ENCODE data around the gene PLEKHJ1. TPM values are rescaled to one million over a fixed set of nuclear protein-coding genes. Genes with fewer than 3 reads are reported as not detected.

PLEKHJ1 gene
- polyA plus RNA-seq, 1 of the 3 experiments (the other 2 are of a cell fraction): 151 TPM

GRCh38 chr19:2188708-2189385 lies 47.3 kb downstream of the PLEKHJ1 start:
- Histone ChIP-seq H3K4me3 (ENCODE audit: low read depth in 2 of 2, low read length in 1 of 2) (no peak overlapping the region), H3K27me3 (ENCODE audit: insufficient read depth) (no peaks in the 10 kb centered on the region), H3K9me3 (no peaks in the 10 kb centered on the region), H3F3A (replicated peaks; ENCODE audit: insufficient read depth) (peaks cover 3% of the 10 kb centered on the region), H3K4me1 (ENCODE audit: control insufficient read depth in 1 of 2, insufficient read depth in 2 of 2, low read depth in 1 of 2, low read length in 1 of 2) (no peaks in the 10 kb centered on the region), H3K4me2 (no peak overlapping the region), H3K9ac (no peak overlapping the region), H4K20me1 (ENCODE audit: insufficient read depth) (peaks cover 46% of the 10 kb centered on the region), H3K36me3 (replicated peaks in 1 of 2; ENCODE audit: control insufficient read depth in 1 of 2, insufficient read depth in 2 of 2, low read length in 1 of 2) (peaks cover 4 to 35% of the 10 kb centered on the region in 2 experiments), H2AFZ (ENCODE audit: low read depth) (no peak overlapping the region), H3K27ac (ENCODE audit: low read depth in 2 of 2, low read length in 1 of 2) (no peak overlapping the region), H3K79me2 (ENCODE audit: insufficient read depth) (peaks cover 62% of the 10 kb centered on the region), H3K9me2 (no peaks in the 10 kb centered on the region)
- CTCF ChIA-PET: no interaction called here
- TF ChIP-seq EP300 (IDR thresholded peaks at IDR 0.05; ENCODE audit: borderline replicate concordance in 1 of 2, low read depth in 1 of 2, low read length in 1 of 2): no peak
- no peak for TF ChIP-seq FOXM1 (IDR thresholded peaks at IDR 0.05; ENCODE audit: low read depth)
- no peak for TF ChIP-seq RFX5 (IDR thresholded peaks at IDR 0.05; ENCODE audit: low read length)
- no peak for TF ChIP-seq IRF3 (IDR thresholded peaks at IDR 0.05; ENCODE audit: low read depth, low read length)
- no peak for TF ChIP-seq CTCF (IDR thresholded peaks at IDR 0.05)
- no peak for TF ChIP-seq RCOR1 (IDR thresholded peaks at IDR 0.05; ENCODE audit: low read length)
- no peak for TF ChIP-seq USF2 (IDR thresholded peaks at IDR 0.05; ENCODE audit: borderline replicate concordance, low read depth, low read length)
- TF ChIP-seq YY1 (IDR thresholded peaks at IDR 0.05; ENCODE audit: low read depth): no peak
- no peak for TF ChIP-seq NFIC (IDR thresholded peaks at IDR 0.05; ENCODE audit: borderline replicate concordance)
- TF ChIP-seq TAF1 (IDR thresholded peaks at IDR 0.05; ENCODE audit: borderline replicate concordance, low read depth, low read length): no peak
- TF ChIP-seq MEF2A (IDR thresholded peaks at IDR 0.05; ENCODE audit: borderline replicate concordance, low read depth): no peak
- no peak for TF ChIP-seq JUND (IDR thresholded peaks at IDR 0.05)
- no peak for TF ChIP-seq SIN3A (IDR thresholded peaks at IDR 0.05; ENCODE audit: borderline replicate concordance, low read depth, low read length)
- no peak for TF ChIP-seq TEAD4 (IDR thresholded peaks at IDR 0.05; ENCODE audit: borderline replicate concordance, insufficient read depth)
- WGBS (ENCODE audit: low lambda C conversion rate): 97% methylated on average over 8 of the region's 19 CpGs
- POLR2A ChIA-PET: no interaction called here
- no peak for DNase-seq
